ENCODE results near the gene VAT1L. TPM values are rescaled to one million over a fixed set of nuclear protein-coding genes. Genes with fewer than 3 reads are reported as not detected.

The VAT1L gene
- total and polyA plus RNA-seq, 2 donors (not counting 3 experiments of a cell fraction or from before 2014, with no cell fraction given): 0.46 to 1.5 TPM

DNA sequence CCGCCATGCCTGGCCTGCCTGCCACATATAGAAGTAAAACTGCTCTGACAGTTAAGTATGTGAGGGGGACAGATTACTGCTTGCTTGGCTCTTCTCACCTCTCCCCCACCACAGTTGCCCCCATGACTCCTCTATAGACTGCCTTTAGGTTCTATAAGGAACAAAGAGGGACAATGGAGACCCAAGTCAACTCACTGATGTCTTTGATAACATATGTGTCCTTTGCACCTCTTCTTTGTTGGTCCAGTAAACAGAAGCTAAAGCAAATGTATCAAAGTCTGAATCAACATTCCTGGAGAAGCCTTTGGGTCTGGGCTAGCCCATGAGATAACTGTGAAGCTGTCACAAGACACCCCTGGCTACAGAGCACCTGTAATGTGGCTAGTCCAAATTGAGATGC lies 38.9 kb upstream of the VAT1L start:
- BruUV-seq (replicated peaks): no TSS peak
- no peak for FAIRE-seq
- H3K4me3 ChIP-seq (replicated peaks in 1 of 3; ENCODE audit: insufficient read depth in 1 of 3, low read depth in 1 of 3, low read length in 3 of 3): no peak overlapping the region
- no peaks in the 10 kb centered on the region for H4K20me1 ChIP-seq (replicated peaks; ENCODE audit: control insufficient read depth, extremely low read depth, insufficient read depth, low read length)
- TF ChIP-seq POLR2A (IDR thresholded peaks at IDR 0.05; ENCODE audit: low read depth, low read length): no peak
- no peak for TF ChIP-seq FOS (IDR thresholded peaks at IDR 0.05; ENCODE audit: borderline replicate concordance, insufficient read depth, low read length)
- TF ChIP-seq, protein P1, sequence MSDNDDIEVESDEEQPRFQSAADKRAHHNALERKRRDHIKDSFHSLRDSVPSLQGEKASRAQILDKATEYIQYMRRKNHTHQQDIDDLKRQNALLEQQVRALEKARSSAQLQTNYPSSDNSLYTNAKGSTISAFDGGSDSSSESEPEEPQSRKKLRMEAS (IDR thresholded peaks at IDR 0.05; ENCODE audit: insufficient read depth, insufficient read length): no peak
- TF ChIP-seq JUN (IDR thresholded peaks at IDR 0.05; ENCODE audit: borderline replicate concordance, insufficient read depth, insufficient read length, low read depth): no peak
- TF ChIP-seq MYC (IDR thresholded peaks at IDR 0.05; ENCODE audit: low read depth, low read length): no peak
- no peak for TF ChIP-seq EZH2 (IDR thresholded peaks at IDR 0.05; ENCODE audit: borderline replicate concordance, low read depth, low read length, severe bottlenecking)
- TF ChIP-seq, protein P2, sequence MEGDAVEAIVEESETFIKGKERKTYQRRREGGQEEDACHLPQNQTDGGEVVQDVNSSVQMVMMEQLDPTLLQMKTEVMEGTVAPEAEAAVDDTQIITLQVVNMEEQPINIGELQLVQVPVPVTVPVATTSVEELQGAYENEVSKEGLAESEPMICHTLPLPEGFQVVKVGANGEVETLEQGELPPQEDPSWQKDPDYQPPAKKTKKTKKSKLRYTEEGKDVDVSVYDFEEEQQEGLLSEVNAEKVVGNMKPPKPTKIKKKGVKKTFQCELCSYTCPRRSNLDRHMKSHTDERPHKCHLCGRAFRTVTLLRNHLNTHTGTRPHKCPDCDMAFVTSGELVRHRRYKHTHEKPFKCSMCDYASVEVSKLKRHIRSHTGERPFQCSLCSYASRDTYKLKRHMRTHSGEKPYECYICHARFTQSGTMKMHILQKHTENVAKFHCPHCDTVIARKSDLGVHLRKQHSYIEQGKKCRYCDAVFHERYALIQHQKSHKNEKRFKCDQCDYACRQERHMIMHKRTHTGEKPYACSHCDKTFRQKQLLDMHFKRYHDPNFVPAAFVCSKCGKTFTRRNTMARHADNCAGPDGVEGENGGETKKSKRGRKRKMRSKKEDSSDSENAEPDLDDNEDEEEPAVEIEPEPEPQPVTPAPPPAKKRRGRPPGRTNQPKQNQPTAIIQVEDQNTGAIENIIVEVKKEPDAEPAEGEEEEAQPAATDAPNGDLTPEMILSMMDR (IDR thresholded peaks at IDR 0.05; ENCODE audit: extremely low read depth in 1 of 2, insufficient read depth in 1 of 2, low read depth in 1 of 2, low read length in 2 of 2): no peak
- TF ChIP-seq POLR2AphosphoS5 (IDR thresholded peaks at IDR 0.05; ENCODE audit: insufficient read depth, low read depth, low read length): no peak
- TF ChIP-seq GATA2 (IDR thresholded peaks at IDR 0.05; ENCODE audit: insufficient read depth, insufficient read length, low read depth, low read length): no peak
- H3K27me3 ChIP-seq (ENCODE audit: control insufficient read depth in 2 of 2, insufficient read depth in 2 of 2, low read length in 2 of 2): no peaks in the 10 kb centered on the region
- H3K79me2 ChIP-seq (ENCODE audit: control insufficient read depth, insufficient read depth, low read length): no peaks in the 10 kb centered on the region
- H3K4me1 ChIP-seq (ENCODE audit: control insufficient read depth, extremely low read depth, insufficient read depth, low read length): no peaks in the 10 kb centered on the region
- no peak for DNase-seq (ENCODE audit: low read depth, low spot score)
- no peaks in the 10 kb centered on the region for H3K9me1 ChIP-seq (replicated peaks; ENCODE audit: control insufficient read depth, extremely low read depth, insufficient read depth, low read length)
- intact Hi-C loops (cut with micrococcal nuclease) (no loop called here), dilution Hi-C loops (cut with MboI; ENCODE audit: extremely low pct_ligation_motif_present, low sequenced_read_pairs) (no loop called here)
- ChIA-PET CTCF (interaction anchor here (1.5 kb wide), 1 partner anchor 10 kb away, joined by 4 read pairs; no protein-coding TSS in a partner anchor), POLR2A (no interaction called here)
- H3K9me3 ChIP-seq (replicated peaks; ENCODE audit: control insufficient read depth, insufficient read depth, low read length): no peaks in the 10 kb centered on the region
- no peak overlapping the region for H3K27ac ChIP-seq (ENCODE audit: insufficient read depth, low read depth, low read length)
- no peak overlapping the region for H2AFZ ChIP-seq (ENCODE audit: low read depth, low read length)
- no peaks in the 10 kb centered on the region for H3K36me3 ChIP-seq (ENCODE audit: control insufficient read depth in 2 of 2, extremely low read depth in 1 of 2, insufficient read depth in 2 of 2, low read length in 2 of 2)
- no peak overlapping the region for H3K9ac ChIP-seq (replicated peaks; ENCODE audit: extremely low read depth, insufficient read depth, low read length)
- H3K4me2 ChIP-seq (ENCODE audit: insufficient read depth, low read length): no peak overlapping the region
